ENCODE data around the gene NAT9.

NAT9 gene

DNA sequence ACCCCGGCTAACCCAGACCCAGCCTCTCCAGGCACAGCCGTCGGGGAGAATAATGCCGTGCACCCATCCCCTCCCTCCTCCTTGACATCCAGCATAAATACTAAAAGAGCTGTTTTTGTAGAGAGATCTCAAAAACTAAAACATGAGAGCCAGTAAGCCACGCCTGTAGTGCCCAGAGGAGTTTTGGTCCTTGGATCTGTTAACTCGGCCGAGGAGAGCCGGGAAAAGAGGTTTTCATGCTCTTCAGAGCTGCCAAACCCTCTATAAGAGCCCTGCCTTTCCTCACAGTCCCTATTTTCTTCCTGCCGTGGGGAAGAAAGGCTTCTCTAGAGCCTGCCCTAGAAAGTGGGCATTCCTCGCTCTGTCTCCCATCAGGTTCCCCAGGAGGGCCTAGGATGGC lies 30.2 kb upstream of the NAT9 start:
- DNase-seq (ENCODE audit: low read depth in 2 of 2, low spot score in 1 of 2) = no peak

DNA sequence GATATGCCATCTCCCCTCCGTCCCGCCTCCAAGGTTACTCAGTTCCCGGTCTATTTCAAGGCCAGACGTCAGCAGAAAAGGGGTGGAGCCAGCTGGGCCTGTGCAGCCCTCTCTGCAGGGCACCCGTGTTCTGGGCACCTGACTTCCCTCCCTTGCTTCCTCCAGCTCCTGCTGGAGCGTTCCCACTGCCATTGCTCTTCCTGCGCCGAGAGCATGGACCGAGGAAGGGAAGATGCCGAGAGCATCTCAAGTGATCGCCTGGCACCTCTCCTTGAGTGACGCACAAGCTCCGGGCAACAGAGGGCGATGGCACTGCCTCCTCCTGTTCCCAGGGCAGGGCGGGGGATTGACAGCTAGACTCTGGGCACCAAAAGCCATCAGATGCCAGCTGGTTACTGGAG lies 29.4 kb upstream of the NAT9 start:
- no peak for DNase-seq (ENCODE audit: low read depth in 2 of 2, low spot score in 1 of 2)

DNA sequence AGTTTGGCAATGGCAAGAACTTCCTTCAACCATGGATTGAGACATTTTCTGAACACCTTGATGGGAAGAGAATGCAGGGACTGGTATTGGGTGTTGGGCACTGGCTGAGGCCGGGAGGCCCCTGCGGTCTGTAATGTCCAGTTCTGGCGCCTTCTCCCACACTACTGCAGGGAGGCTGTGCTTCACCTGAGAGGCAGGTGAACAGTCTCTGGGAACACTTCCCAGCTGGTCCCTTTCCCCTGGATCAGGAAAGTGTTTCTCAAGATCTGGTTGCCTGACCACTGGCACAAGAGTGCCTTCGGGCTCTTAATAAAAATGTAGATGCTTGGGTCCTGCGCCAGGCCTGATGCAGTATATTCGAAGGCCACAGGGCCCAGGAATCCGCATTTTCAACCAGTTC lies 28.5 kb upstream of the NAT9 start:
- no peak for DNase-seq (ENCODE audit: low read depth in 2 of 2, low spot score in 1 of 2)

DNA sequence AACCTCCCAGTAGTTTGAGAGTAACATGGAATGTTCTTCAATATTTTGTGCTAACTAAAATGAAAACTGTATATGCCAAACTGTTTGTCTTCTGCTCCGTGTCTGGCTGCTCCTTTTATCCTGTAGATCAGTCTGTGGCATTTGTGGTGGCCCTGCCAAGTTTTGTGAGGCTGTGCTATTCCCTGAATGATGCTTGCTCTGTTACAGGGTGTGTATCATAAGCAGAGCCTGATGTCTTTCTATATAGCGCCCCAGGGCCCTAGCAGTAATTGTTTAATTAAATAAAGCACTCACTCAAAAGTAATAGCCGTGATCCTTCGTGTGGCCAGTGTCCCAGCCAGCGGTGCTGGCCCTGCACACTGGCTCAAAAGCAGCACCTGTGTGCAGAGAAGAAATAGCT lies 27.8 kb upstream of the NAT9 start:
- no peak for DNase-seq (ENCODE audit: low read depth in 2 of 2, low spot score in 1 of 2)

DNA sequence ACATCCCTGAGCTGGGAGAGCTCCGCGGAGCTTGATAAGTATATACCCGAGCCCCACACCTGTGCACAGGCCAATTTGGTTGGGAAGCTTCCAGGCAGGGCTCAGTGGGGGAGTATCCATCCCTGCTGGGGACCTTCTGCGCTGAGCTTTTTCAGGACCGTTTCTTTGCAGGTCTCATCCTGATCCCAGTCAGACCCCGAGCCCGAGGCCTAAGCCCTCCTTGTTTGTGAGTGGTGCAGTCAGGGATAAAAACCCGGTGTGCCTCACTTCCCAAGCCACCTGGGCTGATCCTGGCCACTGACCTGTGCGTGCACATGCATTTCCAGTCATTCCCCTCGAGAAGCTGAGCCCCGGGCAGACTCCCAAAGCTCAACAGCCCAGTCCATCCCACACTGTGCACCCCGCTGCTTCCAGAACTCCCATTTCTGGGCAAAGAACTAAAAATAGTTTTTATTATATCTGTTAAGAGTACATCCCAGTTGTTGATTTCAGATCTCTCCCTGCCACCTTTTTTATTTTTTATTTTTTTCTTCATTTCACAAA lies 27.3 kb upstream of the NAT9 start:
- no peak for DNase-seq (ENCODE audit: low read depth in 2 of 2, low spot score in 1 of 2)

DNA sequence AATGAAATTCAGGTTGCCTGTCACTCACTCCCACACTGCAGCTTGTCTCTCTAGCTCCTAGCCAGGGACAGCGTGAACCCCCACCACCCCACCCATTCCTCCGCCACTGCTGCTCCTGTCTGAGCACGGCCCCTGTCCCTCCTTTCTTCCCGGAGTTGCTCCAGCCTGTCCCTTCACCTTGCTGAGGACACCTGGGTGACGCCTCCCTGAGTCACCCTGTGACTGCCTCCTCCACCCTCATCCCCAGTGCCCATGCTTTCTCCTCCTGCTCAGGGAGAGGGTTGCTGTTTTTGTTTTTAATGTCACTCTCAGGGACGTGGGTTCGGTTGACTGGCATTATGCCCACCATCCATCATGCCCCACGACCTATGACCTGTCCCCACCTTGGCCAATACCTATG lies 25.8 kb upstream of the NAT9 start:
- no peak for DNase-seq (ENCODE audit: low read depth in 2 of 2, low spot score in 1 of 2)

DNA sequence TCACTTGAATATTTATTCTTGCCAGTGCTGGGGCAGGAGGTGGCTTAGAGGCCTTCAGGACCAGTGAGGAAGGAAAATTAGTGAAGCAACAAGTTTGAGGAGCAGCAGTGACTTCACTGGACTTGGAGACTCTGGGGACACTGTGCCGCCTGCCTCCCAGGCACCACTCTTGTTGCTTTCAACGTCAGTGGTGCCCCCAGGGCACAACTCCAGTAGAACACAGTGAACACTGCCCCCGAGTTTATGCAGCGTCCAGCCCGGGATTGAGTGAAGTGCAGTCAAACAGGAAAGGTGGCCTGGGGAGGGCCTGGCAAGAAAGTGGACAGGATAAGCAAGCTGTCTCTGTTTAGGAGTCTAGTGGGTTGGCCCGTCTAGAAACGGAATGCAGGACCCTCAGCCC lies 24.4 kb upstream of the NAT9 start:
- no peak for DNase-seq (ENCODE audit: low read depth in 2 of 2, low spot score in 1 of 2)

DNA sequence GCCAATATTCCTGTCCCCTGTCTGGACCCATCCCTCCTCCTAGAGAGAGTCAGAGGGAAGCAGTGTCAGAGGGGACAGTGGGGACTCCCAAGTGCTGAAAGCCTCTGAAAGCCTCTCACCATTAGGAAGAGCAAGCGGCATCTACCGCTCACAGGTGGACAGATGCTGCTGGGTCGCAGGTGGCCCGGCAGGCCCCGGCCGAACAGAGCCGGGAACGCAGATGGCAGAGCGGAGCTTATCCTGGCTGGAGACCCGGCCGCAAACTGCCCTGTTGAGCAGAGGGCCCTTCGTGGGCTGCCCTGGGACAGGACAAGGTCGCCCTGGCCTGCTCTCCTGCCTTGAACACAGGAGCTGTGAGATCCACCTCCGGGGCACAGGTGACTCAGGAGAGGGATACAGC lies 23.0 kb upstream of the NAT9 start:
- DNase-seq (ENCODE audit: low read depth in 2 of 2, low spot score in 1 of 2) = no peak

DNA sequence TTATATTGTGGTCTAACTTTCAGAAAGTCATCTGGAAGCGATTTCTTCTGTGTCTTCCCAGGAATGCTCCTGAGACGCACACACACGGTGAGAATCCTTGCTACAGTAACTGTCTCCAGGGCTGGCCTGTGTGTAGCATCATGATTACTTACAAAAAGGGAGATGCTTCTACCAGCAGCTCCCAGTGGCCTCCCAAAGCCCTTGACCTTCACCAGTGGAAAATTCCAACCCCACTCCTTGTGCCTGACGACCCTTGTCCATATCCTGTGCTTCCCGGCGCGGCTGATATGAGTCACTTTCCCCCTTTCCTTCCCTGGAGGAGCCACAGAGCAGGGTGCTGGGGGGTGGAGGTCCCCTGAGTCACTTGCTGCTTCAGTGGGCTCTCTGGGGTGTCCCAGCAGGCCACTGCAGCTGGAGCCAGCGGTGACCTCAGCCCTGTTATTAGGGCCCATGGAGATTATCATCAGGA lies 22.1 kb upstream of the NAT9 start:
- no peak for DNase-seq (ENCODE audit: low read depth in 2 of 2, low spot score in 1 of 2)

DNA sequence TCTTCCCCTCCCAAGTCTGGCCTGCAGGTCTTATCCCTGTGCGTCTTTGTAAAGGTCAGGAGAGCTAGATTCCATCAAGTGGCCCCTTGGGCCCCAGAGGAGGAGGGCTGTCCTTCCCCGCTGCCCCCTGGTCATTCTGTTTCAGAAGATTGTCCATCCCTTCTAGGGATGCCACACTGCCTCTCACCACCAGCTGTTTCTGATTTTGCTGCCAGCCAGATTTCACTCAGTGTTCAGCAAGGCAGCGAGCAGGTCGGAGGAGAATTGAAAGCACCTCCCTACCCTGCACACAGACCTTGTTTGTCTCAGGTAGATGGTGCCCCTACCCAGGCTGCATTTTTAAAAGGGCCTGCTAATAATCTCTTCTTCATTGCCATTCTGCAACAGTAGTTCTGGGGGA lies 21.7 kb upstream of the NAT9 start:
- no peak for DNase-seq (ENCODE audit: low read depth in 2 of 2, low spot score in 1 of 2)

DNA sequence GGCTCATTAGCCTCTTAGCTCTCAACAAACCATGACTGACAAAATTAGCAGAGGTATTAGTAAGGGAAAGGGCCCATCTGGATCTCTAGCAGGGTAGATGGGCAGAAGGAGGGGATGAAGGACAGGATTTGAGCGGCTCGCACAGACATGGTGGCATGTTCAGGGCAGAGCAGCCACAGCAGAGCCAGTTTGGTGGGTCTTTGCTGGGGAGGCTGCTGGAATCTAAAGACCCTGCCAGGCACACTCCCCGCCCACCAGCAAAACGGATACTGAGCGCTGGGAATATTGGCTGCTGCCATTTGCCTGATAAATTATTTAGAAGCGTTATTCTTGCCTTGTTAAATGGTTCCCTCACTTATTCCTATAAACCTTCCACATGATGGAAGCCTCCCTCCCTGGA lies 20.7 kb upstream of the NAT9 start:
- DNase-seq (ENCODE audit: low read depth in 2 of 2, low spot score in 1 of 2) = no peak

DNA sequence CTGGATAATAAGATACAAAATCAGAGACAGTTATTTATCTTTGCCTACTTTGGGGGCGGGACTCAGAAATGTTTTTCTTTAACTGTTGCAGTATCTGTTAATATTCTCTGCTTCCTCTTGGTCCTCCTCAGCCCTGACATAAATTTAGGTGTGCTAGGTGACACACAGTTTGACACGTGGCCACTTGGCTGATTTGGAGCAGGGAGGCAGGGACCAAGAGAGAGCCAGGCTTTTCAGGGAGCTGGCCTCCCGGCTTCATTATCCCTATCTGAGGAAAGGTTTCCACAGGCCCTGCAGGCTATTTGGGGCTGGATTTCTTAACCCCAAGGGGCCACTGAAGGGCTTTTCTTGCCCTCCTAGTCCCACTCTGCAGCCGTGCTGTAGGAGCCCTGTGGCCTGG lies 20.1 kb upstream of the NAT9 start:
- no peak for DNase-seq (ENCODE audit: low read depth in 2 of 2, low spot score in 1 of 2)

DNA sequence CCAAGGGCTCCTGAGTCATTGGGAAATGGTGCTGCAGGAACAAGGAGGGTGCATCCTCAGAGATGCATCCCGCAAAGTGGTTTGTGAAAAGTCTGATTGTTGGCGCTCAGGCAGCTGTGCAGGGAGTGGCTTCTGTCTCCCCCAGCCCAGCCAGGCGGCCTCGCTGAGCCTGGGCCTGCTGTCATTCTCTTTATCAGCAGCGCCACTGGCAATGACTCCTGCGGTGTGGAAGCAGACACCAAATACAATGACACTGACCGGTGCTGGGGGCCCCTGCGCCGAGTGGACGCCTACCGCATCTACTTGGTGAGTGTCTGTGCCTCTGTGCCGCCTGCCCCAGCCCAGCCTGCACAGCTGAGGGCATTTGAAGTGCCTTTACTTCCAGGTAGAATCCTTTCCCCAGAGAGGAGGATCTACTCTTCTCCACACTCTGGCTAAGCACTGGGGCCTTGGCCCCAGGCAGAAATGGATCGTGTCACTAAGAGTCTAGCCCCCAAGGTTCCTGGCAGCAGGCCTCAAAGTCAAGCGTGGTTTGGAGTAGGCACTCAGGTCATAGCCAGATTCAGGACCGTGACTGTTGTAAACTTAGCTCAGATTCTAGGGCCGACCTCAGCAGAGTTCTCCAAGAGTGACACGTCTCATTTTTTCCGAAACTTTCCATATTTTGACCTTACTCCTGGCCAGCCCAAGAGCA lies 19.3 kb upstream of the NAT9 start:
- no peak for DNase-seq (ENCODE audit: low read depth in 2 of 2, low spot score in 1 of 2)

DNA sequence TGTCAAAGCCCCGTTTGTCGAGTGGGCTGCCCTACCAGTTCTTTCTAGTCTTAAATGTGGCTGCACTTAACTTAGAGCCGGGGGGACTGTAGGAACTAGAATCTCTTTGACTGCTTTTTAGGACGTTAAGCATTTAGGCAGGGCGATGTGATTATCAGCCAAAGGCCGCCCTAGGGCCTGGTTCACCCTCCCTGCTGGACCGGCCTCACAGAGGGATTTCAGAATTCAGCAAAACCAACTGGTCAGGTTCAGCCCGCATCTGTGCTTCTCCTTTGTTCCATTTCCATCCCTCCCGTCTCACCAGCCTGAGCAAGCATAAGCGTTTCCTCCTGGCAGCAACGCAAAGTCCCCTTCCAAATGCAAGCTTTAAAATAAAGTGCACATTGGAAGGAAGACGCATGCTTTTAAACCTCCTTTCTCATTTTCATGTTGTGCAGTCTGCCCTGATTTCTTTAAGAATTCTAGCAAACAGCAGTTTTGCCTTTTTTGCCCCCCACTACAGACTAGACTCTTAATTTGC lies 16.5 kb upstream of the NAT9 start:
- DNase-seq (ENCODE audit: low read depth in 2 of 2, low spot score in 1 of 2) = no peak

DNA sequence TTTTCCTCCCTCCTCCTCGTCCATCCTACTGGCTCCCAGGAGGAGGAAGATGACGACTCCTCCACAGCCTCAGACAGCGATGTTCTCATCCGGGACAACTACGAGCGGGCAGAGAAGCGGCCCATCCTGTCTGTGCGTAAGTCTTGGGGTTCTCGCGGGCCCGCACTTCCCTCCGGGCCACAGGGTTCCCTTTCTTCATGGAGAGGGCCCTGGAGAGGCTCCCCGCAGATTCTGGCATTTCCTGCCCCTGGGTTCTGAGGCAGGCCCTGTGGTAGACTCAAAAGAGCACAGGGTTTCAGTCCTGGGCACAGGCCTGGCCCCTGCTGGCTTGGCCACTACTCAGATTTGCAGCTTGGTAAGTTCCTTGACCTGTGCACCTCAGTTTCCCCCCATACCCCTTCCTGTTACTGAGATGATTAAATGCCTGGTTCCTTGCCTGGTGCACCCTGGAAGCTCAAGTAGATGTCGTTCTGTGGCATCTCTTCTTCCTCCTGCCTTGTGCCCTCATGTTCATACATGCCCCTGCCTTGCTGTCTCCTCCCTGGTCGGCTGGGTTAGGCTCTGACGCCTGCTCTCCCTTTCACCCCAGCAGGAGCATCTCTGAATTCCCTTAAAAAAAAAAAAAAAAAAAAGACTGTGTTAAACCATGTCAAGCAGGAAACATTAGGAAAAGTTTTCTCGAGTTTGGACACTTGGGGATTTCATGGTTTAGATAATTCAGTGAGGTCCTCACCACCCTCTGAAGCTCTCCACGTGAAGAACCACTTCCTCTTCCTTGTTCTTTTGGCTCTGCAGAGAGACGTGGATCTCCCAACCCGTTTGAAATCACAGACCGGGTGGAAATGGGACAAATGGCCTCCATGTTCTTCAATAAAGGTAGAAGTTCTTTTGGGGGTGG lies 14.3 kb upstream of the NAT9 start:
- no peak for DNase-seq (ENCODE audit: low read depth in 2 of 2, low spot score in 1 of 2)

DNA sequence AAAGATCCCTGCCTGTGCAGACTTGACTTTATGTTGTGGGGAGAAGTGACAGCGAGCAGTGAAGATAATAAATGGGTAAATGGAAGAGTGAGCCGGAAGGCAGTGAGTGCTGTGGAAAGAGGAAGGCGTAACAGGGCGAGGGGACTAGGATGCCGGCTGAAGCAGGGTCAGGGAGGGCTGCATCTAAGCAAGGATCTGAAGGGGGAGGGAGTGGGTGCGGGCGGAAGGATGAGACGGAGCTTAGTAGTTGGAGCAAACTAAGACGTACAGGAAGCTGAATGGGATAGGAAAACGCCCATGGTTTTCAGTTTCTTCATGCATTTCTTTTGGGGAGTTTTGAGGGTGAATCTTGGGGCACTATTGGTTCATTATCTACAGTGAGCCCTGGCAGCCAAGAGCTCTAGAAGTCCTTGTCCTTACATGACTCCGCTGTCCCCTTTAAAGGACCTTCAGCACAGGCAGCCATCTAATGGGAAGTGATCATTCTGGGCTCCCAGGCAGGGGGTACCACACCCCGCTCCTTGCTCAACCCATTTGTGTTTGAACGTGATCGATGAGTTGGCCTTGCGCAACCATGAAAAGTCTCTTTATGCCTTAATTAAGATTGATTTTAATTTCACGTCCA lies 10.4 kb upstream of the NAT9 start:
- DNase-seq (ENCODE audit: low read depth in 2 of 2, low spot score in 1 of 2) = no peak

DNA sequence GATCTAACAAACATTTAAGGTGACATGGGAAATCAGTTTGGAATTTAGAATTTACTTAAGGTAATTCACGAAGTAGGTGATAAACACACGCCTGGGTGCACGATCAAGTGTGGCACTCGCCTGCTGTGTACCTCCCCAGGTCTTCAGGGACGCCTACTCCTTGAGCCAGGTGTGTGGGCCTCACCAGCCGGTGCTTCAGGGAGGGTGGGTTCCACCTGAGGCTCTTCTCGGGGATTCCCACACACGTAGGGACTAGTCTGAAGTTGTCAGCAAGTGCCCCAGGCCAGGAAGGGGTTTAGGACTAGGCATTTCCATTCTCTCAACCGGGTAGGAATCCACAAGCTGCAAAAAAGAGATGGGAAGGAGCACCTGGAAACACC lies 9.8 kb upstream of the NAT9 start:
- DNase-seq (ENCODE audit: low read depth in 2 of 2, low spot score in 1 of 2) = no peak

DNA sequence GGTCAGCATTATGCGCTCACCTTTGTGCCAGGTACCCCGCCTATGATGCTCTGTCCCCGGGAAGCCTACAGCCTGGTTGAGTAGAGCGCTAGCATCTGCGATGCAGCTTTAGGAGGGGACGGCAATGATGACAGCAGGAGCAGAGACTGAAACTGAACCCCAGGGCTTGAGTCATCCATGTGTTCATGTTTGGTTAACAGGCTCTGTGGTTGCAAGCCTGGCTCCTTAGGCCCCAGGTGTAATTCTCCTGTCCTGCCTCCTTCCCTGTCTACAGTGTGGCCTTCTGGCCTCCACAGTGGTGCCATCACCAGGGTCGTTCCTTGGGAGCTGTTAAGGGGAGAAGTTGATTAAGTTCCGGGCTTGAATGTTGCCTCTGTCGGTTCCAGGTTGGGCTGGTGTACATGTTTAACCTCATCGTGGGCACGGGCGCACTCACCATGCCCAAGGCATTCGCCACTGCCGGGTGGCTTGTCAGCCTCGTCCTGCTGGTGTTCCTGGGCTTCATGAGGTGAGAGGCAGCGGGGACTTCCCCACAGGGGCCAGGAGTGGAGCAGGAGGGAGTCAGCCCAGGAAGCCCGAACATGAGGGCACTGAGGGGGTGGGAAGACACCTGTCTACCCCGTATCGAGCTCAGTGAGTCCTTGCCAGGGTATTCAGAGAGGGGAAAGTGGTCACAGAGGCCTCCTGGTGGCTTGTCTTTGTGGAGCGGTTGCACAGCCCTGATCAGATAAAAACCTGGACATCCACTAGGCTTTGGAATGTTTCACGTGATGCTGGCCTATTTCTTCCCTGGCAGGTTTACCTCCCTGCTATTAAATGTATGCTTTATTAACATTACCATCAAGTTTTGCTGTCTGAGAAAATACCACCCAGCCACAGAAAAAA lies 9.2 kb upstream of the NAT9 start:
- DNase-seq (ENCODE audit: low read depth in 2 of 2, low spot score in 1 of 2) = no peak

DNA sequence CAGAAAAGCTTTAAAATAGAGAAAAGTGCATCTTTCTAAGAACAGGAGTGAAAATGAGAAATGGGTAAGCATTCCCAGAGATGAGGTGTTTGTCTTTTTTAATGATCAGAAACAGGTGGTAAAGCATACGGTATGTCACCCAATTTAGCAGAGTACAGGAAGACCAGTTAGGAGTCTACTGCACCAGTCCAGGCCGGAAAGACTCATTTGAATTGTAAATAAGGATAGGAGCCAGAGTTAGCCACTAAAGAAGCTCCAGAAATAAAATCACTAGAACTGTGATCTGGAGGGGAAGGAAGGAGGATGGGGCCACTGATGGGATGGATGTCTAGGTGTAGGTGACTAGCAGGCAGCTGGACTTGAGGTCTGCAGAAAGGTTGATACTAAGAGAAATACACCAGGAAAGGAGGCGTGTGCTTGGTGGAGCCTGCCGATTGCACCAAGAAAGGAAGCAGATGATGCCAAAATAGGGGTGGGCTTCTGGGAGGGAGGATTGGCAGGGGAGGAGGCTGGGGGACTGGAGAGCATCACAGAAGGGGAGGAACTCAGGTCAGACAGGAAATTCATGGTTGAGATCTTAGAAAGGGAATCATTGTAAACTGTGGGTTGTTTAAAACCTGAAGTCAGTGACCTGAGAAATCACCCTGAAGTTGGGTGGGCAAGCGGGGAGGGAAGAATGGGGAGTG lies 8.1 kb upstream of the NAT9 start:
- DNase-seq (ENCODE audit: low read depth in 2 of 2, low spot score in 1 of 2) = no peak

DNA sequence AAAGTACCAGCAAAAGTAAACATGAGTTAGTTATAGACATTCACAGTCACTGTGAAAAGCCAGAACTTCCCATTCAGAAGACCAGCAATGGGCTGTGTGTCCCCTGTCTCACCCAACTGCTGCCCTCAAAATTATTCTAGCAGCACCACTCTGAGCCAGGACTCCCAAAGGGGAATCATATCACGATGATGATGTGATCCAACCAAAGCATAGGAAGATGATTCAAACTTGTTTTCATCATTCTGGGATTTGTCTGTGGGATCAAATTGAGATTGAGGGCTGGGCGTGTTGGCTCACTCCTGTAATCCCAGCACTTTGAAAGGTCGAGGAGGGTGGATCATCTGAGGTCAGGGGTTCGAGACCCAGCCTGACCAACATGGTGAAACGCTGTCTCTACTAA lies 6.4 kb upstream of the NAT9 start:
- DNase-seq (ENCODE audit: low read depth in 2 of 2, low spot score in 1 of 2) = no peak

Measured in stimulated activated CD8-positive, alpha-beta memory T cell treated with anti-CD3 and anti-CD28 coated beads, Interleukin-4, amount 100 ng/mL, for 1 hour (primary cell).